Endothelial cell of umbilical vein (primary cell): Measurements from ENCODE around the gene PRMT7. TPM values are rescaled to one million over a fixed set of nuclear protein-coding genes. Genes with fewer than 3 reads are reported as not detected.

Experiments
- BruUV-seq: library from RNA; stranded (reverse); fragments of 400-500 nt; replicated peaks from 2 replicates; lab custom pipeline; 2021; lab: Mats Ljungman, UMichigan
- CTCF ChIA-PET: fragments of 300-600, 350-600 bp; sonication (Branson Sonifier 250); formaldehyde crosslinking; loops from one replicate; lab custom pipeline; 2021; ENCODE audit warnings: antibody characterized with exemption, inconsistent platforms; lab: Charles Lee
- POLR2A ChIA-PET: fragments of 300-600, 350-600 bp; sonication (Branson Sonifier 250); formaldehyde crosslinking; loops from one replicate; lab custom pipeline; 2021; ENCODE audit warnings: antibody characterized with exemption, inconsistent platforms; lab: Charles Lee
- DNase-seq: peaks from one replicate; pipeline ENCODE4 v3.0.0-alpha.2; 2011; ENCODE audit warnings: low read depth, low spot score
- FAIRE-seq: peaks from 2 replicates; lab custom pipeline; 2011; peaks lifted over from hg19 to GRCh38; lab: Jason Lieb, UNC
- H2AFZ ChIP-seq: 2 replicates; pipeline ENCODE4 v1.6.0; 2012; ENCODE audit warnings: low read depth, low read length, control low read depth, inconsistent platforms
- H3K27ac ChIP-seq: 2 replicates; pipeline ENCODE4 v1.5.1; 2011; ENCODE audit warnings: low read depth, mild to moderate bottlenecking, control low read depth, low read length, moderate library complexity; ENCODE audit not compliant: insufficient read depth
- H3K27me3 ChIP-seq, 2 experiments: 2 replicates each; pipeline versions ENCODE4 v1.6.0 to v1.6.1; 2011; ENCODE audit warnings: low read length in 2 of 2, mixed read lengths in 1 of 2; ENCODE audit not compliant: control insufficient read depth in 2 of 2, insufficient read depth in 2 of 2
- H3K36me3 ChIP-seq, 2 experiments: 2 replicates in 1 of 2; 3 replicates in 1 of 2; pipeline ENCODE4 v1.5.1; 2011; ENCODE audit warnings: low read length in 2 of 2, mild to moderate bottlenecking in 1 of 2, moderate library complexity in 1 of 2; ENCODE audit not compliant: control insufficient read depth in 2 of 2, insufficient read depth in 2 of 2; ENCODE audit errors: extremely low read depth in 1 of 2
- H3K4me1 ChIP-seq: 3 replicates; pipeline ENCODE4 v1.5.1; 2011; ENCODE audit warnings: mild to moderate bottlenecking, low read length; ENCODE audit not compliant: control insufficient read depth, insufficient read depth; ENCODE audit errors: extremely low read depth
- H3K4me2 ChIP-seq: 2 replicates; pipeline ENCODE4 v1.6.1; 2011; ENCODE audit warnings: low read length, control low read depth, mixed read lengths; ENCODE audit not compliant: insufficient read depth
- H3K4me3 ChIP-seq, 3 experiments: fragments of 200-600 bp in 1 of 3; sonication (generic), shearing (Covaris generic) in 1 of 3; replicated peaks in 1 of 3; 2 replicates each; pipeline ENCODE4 v1.5.1; 2011 to 2016; ENCODE audit warnings: control low read depth in 3 of 3, low read length in 3 of 3, mild to moderate bottlenecking in 2 of 3, inconsistent platforms in 1 of 3, low read depth in 1 of 3, moderate library complexity in 1 of 3; ENCODE audit not compliant: insufficient read depth in 1 of 3
- H3K79me2 ChIP-seq: 2 replicates; pipeline ENCODE4 v1.6.0; 2012; ENCODE audit warnings: low read length, inconsistent platforms; ENCODE audit not compliant: control insufficient read depth, insufficient read depth
- H3K9ac ChIP-seq: replicated peaks from 2 replicates; pipeline ENCODE3; 2011; ENCODE audit warnings: low read length, control low read depth; ENCODE audit not compliant: insufficient read depth; ENCODE audit errors: extremely low read depth
- H3K9me1 ChIP-seq: replicated peaks from 3 replicates; pipeline ENCODE4 v1.6.0; 2011; ENCODE audit warnings: mild to moderate bottlenecking, low read length; ENCODE audit not compliant: control insufficient read depth, insufficient read depth; ENCODE audit errors: extremely low read depth
- H3K9me3 ChIP-seq: replicated peaks from 2 replicates; pipeline ENCODE4 v1.5.1; 2012; ENCODE audit warnings: low read length, inconsistent platforms; ENCODE audit not compliant: control insufficient read depth, insufficient read depth
- H4K20me1 ChIP-seq: replicated peaks from 2 replicates; pipeline ENCODE3; 2011; ENCODE audit warnings: mild to moderate bottlenecking, low read length; ENCODE audit not compliant: control insufficient read depth, insufficient read depth; ENCODE audit errors: extremely low read depth
- EZH2 ChIP-seq: IDR thresholded peaks from 2 replicates; pipeline ENCODE4 v1.6.1; 2012; ENCODE audit warnings: borderline replicate concordance, low read depth, mild to moderate bottlenecking, moderate library complexity, low read length, inconsistent platforms; ENCODE audit not compliant: severe bottlenecking
- FOS ChIP-seq: IDR thresholded peaks from 2 replicates; pipeline ENCODE4 v1.6.1; 2011; ENCODE audit warnings: mild to moderate bottlenecking, low read length, moderate library complexity, borderline replicate concordance; ENCODE audit not compliant: insufficient read depth
- GATA2 ChIP-seq: IDR thresholded peaks from 2 replicates; pipeline ENCODE4 v1.7.0; 2011; ENCODE audit warnings: low read depth, mild to moderate bottlenecking, moderate library complexity, mixed read lengths, low read length; ENCODE audit not compliant: insufficient read length, insufficient read depth
- JUN ChIP-seq: IDR thresholded peaks from 2 replicates; pipeline ENCODE4 v1.6.1; 2011; ENCODE audit warnings: borderline replicate concordance, low read depth; ENCODE audit not compliant: insufficient read length, insufficient read depth
- MYC ChIP-seq: IDR thresholded peaks from one replicate; pipeline ENCODE4 v1.6.1; 2011; ENCODE audit warnings: mild to moderate bottlenecking, low read depth, low read length
- POLR2A ChIP-seq: IDR thresholded peaks from 2 replicates; pipeline ENCODE4 v1.6.1; 2012; ENCODE audit warnings: low read depth, mild to moderate bottlenecking, control low read depth, low read length
- POLR2AphosphoS5 ChIP-seq: IDR thresholded peaks from 2 replicates; pipeline ENCODE4 v1.6.1; 2012; ENCODE audit warnings: low read depth, mild to moderate bottlenecking, control low read depth, low read length, moderate library complexity; ENCODE audit not compliant: insufficient read depth
- dilution Hi-C: fragments of 300-500 bp; cut with MboI; formaldehyde crosslinking; loops from one replicate; pipeline ENCODE4 v1.15.0; 2019; ENCODE audit warnings: low sequenced_read_pairs; ENCODE audit not compliant: extremely low pct_ligation_motif_present
- intact Hi-C: fragments of 100-400 bp; cut with micrococcal nuclease; formaldehyde crosslinking; loops from one replicate; pipeline ENCODE4 v1.10.0; 2022
- polyA plus RNA-seq, 4 experiments: library from polyadenylated mRNA; depleted of rRNA in 3 of 4; stranded (reverse) in 3 of 4; unstranded in 1 of 4; fragments of >200 nt; gene quantifications; 2 replicates each; pipeline versions ENCODE4 v1.2.1 to v1.2.3, GENCODE V29; 2011 to 2012; ENCODE audit warnings: missing spikeins in 1 of 4
- total RNA-seq: library from RNA; stranded (reverse); gene quantifications from 2 replicates; pipeline ENCODE4 v1.2.3, GENCODE V29; 2021
- TF ChIP-seq, protein P1 (sequence below): IDR thresholded peaks from 2 replicates; pipeline ENCODE4 v1.6.1; 2011; ENCODE audit not compliant: insufficient read depth, insufficient read length
- TF ChIP-seq, protein P2 (sequence below), 2 donors: IDR thresholded peaks; 1 replicate in 1 of 2; 2 replicates in 1 of 2; pipeline ENCODE4 v1.5.1; 2011; ENCODE audit warnings: low read length in 2 of 2, mild to moderate bottlenecking in 2 of 2, moderate library complexity in 2 of 2, control low read depth in 1 of 2, inconsistent platforms in 1 of 2, low read depth in 1 of 2; ENCODE audit not compliant: insufficient read depth in 1 of 2; ENCODE audit errors: extremely low read depth in 1 of 2

Gene PRMT7
- total and polyA plus RNA-seq, 2 donors (not counting 3 experiments of a cell fraction or from before 2014, with no cell fraction given) = 43.4 to 57.9 TPM

DNA sequence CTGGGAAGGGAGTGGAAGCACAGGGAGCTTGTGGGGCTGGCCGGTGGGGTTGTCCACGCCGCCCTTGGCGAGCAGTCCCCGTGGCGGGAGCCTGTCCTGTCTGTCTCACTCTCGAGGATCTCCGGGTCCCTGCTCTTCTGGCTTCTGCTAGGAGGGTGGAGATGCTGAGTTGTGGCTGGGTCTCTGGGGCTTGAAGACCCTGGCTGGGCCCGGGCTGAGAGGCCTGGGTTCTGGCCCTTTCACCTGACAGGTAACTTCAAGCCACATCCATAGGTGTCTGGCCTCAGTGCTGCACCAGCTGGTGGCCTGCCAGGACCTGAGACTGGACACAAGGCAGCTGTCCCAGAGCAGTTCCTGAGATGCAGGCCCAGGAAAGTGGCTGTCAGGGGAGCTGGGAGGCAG, 46.7 kb downstream of the PRMT7 start:
- Histone ChIP-seq H3K9ac (no peak overlapping the region), H2AFZ (no peak overlapping the region), H3K27me3 (no peaks in the 10 kb centered on the region), H3K4me3 (no peak overlapping the region), H3K9me1 (no peaks in the 10 kb centered on the region), H3K4me1 (no peaks in the 10 kb centered on the region), H3K9me3 (no peaks in the 10 kb centered on the region), H3K79me2 (no peaks in the 10 kb centered on the region), H3K4me2 (no peak overlapping the region), H4K20me1 (no peaks in the 10 kb centered on the region), H3K36me3 (peaks cover 0 to 36% of the 10 kb centered on the region in 2 experiments), H3K27ac (no peak overlapping the region)
- FAIRE-seq (no peak), DNase-seq (no peak)
- intact Hi-C loops = no loop called here
- dilution Hi-C loops = no loop called here
- POLR2A ChIA-PET = no interaction called here
- CTCF ChIA-PET = no interaction called here
- BruUV-seq = no TSS peak
- TF ChIP-seq, protein P1, sequence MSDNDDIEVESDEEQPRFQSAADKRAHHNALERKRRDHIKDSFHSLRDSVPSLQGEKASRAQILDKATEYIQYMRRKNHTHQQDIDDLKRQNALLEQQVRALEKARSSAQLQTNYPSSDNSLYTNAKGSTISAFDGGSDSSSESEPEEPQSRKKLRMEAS = no peak
- TF ChIP-seq JUN (no peak), POLR2A (no peak), POLR2AphosphoS5 (no peak), EZH2 (no peak), FOS (no peak), MYC (no peak), GATA2 (no peak)
- TF ChIP-seq, protein P2, sequence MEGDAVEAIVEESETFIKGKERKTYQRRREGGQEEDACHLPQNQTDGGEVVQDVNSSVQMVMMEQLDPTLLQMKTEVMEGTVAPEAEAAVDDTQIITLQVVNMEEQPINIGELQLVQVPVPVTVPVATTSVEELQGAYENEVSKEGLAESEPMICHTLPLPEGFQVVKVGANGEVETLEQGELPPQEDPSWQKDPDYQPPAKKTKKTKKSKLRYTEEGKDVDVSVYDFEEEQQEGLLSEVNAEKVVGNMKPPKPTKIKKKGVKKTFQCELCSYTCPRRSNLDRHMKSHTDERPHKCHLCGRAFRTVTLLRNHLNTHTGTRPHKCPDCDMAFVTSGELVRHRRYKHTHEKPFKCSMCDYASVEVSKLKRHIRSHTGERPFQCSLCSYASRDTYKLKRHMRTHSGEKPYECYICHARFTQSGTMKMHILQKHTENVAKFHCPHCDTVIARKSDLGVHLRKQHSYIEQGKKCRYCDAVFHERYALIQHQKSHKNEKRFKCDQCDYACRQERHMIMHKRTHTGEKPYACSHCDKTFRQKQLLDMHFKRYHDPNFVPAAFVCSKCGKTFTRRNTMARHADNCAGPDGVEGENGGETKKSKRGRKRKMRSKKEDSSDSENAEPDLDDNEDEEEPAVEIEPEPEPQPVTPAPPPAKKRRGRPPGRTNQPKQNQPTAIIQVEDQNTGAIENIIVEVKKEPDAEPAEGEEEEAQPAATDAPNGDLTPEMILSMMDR (IDR thresholded peaks at IDR 0.05; ENCODE audit: extremely low read depth in 1 of 2, insufficient read depth in 1 of 2, low read depth in 1 of 2, low read length in 2 of 2) = no peak
